NCI-H446 (cell line): ENCODE measurements around the gene MPZ.
"Not testable (repeated sequence)": the region's sequence is repeated elsewhere in the genome, so short reads cannot be mapped to it uniquely, and the experiment has no call there.

Experiments used
- DNase-seq, 2 experiments: peaks; one replicate each; lab custom pipeline; 2025; lab: John Stamatoyannopoulos, UW

Gene MPZ

DNA sequence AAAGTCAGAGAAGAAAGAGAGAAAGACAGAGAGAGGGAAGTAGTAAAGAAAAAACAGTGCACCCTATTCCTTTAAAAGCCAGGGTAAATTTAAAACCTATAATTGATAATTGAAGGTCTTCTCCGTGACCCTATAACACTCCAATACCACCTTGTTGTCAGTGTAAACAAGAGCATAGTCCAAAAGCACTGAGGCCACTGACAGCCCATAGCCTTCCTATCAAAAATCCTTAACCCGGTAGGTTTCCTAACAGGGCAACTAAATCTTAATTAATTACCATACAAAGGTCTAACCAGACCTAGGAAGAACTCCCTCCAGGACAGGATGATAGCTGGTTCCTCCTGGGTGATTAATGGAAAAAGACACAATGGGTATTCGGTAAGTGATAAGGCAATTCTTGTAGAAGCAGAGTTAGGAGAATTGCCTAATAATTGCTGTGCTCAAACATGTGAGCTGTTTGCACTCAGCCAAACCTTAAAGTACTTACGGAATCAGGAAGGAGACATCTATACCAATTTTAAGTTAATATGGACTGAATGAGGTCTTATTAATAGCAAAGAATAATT lies 53.7 kb downstream of the MPZ start:
- DNase-seq: not testable (repeated sequence)

GRCh38 chr1:161255302-161255701 lies 54.5 kb downstream of the MPZ start:
- DNase-seq: not testable (repeated sequence)
